ENCODE results near the gene LAD1. TPM values are rescaled to one million over a fixed set of nuclear protein-coding genes. Genes with fewer than 3 reads are reported as not detected.

Gene LAD1
- total RNA-seq: not detected

DNA sequence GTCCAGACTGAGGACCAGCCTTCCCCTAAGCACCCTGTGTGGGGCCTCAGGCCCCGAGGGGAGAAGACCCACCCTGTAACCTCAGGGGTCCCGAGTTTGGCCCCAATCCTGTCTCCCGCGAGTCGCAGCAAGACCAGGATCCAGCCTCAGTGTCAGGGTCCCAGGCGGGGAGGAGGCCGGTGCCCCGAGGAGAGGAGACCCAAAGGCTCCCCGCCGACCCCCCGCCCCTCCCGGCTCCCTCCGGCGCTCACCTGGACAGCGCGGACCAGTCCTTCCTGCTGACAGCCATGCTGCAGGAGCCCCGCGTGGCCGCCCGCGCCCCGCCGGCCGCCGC lies at the start of gene LAD1:
TSS of gene LAD1 (minus strand) at position 307 of the 334 bp plus-strand sequence. CDS start at position 289, 18 bp downstream.

GRCh38 chr1:201377611-201378092 lies 21.5 kb downstream of the LAD1 start, which contains the start of gene TNNT2:
Gene TNNT2, minus strand, starts transcription at chr1:201377680. Its CDS starts 4,426 bp downstream, at chr1:201373254.

Other genes with a start within 250 kb of the LAD1 start
- gene TMEM9, start 244.8 kb downstream of the LAD1 start, total RNA-seq: 52.9 TPM
- not detected for gene IGFN1, start 208.5 kb downstream of the LAD1 start, total RNA-seq
- gene PKP1, start 115.8 kb downstream of the LAD1 start, total RNA-seq: not detected
- gene TNNT2, start 21.6 kb downstream of the LAD1 start, total RNA-seq: not detected
- gene TNNI1, start 22.4 kb upstream of the LAD1 start, total RNA-seq: not detected
- gene PHLDA3, start 69.9 kb upstream of the LAD1 start, total RNA-seq: 8.5 TPM
- gene CSRP1, start 107.8 kb upstream of the LAD1 start, total RNA-seq: 15.0 TPM
- 101 TPM for gene NAV1, start 139.8 kb upstream of the LAD1 start, total RNA-seq